Measurements from ENCODE around the gene TMEM45A.
"Not testable (repeated sequence)": the region's sequence is repeated elsewhere in the genome, so short reads cannot be mapped to it uniquely, and the experiment has no call there.

TMEM45A gene

DNA sequence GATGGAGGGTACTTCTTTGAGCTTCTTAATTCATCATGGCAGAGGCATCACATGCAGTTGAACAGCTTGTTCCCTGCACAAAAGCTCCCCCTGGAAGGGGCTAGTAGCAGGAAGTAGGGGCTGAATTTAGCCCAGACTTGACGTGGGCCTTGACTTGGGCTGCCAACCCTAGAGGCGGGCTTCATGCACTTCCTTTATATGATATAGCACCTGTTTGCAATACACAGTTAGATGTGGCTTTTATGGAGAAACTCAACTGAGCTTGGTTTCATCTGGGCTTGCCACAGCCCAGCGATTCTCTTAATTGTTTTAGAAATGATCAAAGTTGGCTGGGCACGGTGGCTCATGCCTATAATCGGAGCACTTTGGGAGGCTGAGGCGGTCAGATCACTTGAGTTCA, 83.3 kb downstream of the TMEM45A start:
- DNase-seq (ENCODE audit: low spot score): no peak

DNA sequence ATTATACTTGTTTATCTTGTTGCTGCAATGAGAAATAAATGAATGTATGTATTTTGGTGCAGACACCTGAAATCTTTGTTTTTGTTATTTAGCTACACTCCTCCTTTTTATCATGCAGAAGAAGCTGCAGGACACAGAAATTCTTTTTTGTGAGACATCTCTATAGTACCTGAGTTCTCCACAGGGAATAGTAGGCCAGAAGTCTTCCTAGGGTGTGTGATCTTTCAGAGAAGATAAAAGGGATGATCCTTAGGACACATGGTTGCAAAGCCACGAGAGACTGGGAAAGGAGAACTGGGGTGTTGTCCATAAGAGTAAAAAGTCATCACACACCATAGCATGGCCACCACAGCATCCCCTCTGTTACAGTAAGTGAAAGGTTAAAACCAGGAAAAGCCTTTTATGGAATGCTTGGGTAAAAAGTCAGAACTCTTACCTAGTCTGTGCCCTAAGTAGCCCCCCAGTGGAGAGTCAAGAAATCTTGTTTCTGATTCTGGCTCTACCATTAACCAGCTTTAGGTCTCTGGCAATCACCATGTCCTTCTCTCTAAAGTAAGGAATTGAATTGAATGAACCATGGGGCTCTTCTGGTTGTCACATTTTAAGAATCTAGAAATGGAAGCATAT, 85.1 kb downstream of the TMEM45A start:
- DNase-seq (ENCODE audit: low spot score): no peak

DNA sequence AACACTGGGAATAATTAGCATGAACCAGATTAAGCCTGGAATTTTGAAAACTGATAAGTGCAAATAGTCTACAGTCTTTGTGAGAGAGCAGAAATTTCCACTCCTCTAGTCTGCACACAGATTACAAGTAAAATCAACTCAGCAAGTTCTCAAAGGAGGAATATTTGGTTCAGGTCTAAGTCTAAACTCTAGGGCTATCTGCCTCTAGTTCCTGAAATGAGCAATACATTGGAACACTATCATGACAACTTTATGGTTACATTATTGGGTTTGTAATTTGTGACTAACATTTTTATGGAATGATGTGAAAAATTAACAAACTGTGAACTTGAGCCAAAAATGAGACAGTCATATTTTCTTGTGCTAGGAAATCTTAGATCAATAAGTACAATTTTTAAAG, 86.2 kb downstream of the TMEM45A start:
- DNase-seq (ENCODE audit: low spot score): no peak

DNA sequence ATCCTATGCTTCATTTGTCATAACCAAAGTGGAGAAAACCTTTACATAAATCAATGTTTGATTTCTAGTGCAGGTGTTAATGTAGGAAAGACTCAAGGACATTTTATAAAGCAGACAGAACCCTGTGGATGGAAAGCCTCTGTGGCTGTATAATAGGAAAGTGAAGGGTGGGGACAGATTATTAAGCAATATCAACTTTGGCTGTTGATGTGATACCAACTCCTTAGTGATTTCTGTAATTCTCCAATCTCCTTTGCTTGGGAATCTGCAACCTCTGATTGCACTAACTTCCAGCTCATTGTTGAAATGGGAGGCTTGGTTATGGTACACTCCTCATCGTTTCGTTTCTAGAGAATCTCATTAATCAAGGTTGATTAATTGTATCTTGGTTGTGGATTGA, 87.7 kb downstream of the TMEM45A start:
- DNase-seq (ENCODE audit: low spot score): no peak

DNA sequence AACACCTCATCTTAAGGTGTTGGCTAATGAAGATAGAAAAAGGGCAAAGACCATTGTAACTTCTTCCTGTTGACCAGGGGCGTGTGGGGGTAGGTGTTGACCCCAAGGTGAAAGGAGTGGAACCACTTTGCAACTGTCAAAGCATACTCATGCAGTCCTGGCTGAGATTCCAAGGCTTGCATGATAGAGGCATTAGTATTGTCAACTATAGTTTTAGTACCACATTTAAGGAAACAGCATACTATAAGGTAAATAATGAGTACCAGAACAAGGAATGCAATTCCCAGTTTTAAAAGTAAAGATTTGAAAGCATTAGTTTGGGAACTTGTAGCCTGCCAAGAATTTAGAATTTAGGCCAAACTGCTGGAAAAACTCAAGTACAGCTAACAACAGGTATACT, 89.2 kb downstream of the TMEM45A start:
- no peak for DNase-seq (ENCODE audit: low spot score)

DNA sequence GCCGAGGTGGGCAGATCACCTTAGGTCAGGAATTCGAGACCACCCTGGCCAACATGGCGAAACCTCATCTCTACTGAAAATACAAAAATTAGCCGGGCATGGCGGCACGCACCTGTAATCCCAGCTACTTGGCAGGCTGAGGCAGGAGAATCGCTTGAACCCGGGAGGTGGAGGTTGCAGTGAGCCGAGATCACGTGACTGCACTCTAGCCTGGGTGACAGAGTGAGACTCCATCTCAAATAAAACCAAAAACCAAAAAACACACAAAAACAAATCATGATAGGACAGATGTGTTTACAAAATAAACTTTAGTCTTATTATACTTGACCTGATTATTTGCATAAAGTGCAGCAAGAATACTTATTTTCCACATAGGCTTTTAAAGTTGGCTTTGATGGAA, 89.7 kb downstream of the TMEM45A start:
- not testable (repeated sequence) for DNase-seq (ENCODE audit: low spot score)

DNA sequence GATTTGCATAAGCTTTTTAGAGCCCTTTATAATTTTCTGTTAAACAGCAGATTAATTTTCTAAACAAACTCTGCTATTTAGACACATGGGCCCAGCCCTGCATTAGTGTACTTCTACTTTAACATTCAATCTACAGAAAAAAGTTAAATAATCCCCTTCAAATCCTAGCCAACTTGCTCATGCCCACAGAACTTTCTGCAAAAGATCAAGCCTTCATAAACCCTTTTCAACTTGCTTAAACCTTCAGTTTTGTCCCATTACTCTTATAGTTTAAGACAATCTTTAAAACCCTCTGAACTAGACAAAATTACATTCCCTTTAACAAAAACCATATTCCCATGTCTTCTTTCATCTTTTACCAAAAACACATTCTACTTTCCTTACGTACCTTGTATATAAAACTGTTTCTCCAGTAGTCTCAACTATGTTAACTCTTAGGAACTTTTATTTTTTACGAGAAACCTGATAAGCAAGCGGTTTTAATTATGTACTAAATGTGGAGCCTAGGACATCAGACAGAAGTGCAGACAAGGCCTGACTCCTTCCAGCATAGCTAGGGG, 91.8 kb downstream of the TMEM45A start:
- DNase-seq (ENCODE audit: low spot score): no peak

DNA sequence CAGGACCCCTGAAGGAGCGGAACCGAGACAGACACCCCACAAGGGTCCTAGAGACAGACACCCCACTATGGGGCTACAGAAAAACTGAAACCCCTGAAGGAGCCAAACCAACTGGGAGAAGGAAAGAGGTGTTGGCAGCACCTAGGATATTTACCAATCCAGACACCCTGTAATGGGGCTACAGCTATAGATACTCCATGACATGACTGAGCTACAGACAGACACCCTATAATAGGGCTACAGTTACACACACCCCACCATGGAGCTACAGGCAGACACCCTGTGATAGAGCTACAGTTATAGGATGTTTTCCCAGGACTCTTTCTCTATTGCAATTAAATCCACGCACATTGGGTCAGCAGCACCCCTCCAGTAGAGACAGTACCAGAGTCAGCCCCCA, 94.4 kb downstream of the TMEM45A start:
- DNase-seq (ENCODE audit: low spot score): no peak

DNA sequence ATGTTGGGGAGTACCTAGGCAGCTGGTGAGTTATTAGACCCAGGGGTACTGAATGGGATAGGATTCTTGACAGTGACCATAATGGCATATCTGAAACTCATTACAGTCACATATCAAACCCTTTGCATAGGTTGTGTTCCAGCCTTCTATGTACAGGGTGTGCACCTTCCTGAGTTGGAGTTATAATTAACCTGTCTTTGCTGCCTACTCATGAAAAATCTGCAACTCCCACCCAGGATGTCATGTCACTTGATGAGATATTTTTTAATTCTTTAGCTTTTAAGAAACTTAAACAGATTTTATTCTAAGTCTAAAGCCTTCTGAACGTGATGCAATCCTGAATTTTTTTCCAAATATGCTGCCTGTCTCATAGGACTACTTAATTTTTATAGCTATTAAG, 95.8 kb downstream of the TMEM45A start:
- no peak for DNase-seq (ENCODE audit: low spot score)

DNA sequence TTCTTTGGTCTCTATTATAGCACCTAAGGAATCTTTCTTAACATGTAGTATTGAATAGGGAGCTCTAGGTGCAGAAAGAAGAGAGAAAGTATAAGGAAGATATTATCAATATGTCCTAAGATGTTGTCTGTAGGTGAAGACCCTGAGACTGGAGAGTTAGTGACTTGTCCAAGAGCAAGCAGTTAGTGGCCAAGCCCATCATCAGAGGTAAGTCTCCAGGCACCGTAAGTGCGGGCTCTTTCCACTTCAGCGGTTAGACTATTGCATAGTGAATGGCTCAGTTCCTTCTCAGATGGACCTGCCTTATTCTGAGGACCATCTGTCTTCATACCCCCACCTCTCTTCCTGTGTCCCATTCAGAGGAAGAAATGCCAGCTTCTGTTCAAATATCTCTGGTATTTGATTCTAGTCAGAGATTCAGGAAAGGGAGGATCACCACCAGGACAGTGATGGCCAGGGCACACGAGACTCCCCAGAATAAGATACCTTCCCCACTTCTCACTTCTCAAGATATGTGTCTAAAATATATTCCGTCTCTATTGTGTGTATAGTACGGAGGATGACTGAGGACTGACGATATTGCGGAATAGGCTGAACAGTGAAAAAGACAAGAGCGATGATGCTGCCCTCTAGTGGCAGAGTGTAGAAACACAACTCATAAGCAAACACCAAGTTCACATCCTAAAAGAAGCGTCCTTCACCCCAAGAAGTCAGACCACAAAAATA, 97.9 kb downstream of the TMEM45A start:
- peak; percentile 42 for DNase-seq (ENCODE audit: low spot score)

DNA sequence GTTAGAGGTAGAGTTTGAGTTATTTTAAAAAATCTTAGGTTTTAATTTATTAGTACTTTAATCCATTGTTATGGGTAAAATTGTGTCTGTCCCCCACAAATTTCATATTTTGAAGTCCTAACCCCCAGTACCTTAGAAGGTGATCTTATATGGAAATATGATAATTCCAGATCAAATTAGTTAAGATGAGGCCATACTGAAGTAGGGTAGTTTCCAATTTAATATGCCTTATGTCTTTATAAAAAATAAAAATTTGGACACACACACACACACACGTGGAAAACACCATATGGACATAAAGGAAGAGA, 98.4 kb downstream of the TMEM45A start:
- no peak for DNase-seq (ENCODE audit: low spot score)

DNA sequence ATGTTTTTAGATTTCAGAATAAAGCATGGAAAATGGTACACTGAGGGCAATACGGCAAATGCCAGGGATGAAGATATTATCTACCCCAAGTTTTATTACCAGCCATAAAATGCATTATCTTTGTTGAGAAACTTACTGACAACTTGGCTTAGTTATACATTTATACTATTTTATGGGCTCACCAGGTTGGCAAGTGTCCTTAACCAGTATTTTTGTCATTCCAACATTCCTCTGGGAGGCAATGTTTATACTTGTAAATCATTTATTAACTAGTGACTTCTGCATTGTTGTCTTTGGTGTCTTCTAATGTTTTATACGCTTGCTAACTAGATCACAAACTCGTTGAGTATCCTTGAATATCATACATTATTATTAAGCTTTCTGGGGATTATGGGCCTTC, 99.0 kb downstream of the TMEM45A start:
- no peak for DNase-seq (ENCODE audit: low spot score)

DNA sequence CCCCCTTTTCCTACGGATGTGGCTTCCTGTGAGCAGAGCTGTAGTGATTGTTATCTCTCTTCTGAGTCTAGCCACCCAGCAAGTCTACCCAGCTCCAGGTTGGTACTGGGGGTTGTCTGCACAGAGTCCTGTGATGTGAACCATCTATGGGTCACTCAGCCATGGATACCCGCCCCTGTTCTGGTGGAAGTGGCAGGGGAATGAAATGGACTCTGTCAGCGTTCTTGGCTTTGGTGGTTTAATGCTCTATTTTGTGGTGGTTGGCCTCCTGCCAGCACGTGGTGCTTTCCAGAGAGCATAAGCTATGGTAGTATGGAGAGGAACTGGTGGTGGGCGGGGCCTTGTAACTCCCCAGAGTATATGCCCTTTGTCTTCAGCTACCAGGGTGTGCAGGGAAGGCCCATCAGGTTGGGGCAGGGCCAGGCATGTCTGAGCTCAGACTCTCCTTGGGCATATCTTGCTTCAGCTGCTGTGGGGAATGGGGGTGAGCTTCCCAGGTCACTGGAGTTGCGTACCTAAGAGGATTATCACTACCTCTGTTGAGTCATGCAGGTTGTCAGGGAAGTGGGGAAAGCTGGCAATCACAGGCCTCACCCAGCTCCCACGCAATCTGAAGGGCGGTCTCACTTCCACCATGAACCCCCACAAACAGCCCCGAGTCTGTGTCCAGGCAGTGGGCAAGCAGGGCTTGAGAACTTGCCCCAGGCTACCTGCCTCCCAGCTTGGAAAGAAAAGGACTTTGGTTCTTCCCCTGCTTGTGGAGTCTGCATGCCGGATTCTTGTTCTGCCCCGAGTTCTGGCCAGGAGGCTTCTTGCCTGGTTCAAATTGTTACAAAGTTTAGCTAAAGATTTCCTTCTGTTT, 108.0 kb downstream of the TMEM45A start:
- DNase-seq (ENCODE audit: low spot score): no peak

DNA sequence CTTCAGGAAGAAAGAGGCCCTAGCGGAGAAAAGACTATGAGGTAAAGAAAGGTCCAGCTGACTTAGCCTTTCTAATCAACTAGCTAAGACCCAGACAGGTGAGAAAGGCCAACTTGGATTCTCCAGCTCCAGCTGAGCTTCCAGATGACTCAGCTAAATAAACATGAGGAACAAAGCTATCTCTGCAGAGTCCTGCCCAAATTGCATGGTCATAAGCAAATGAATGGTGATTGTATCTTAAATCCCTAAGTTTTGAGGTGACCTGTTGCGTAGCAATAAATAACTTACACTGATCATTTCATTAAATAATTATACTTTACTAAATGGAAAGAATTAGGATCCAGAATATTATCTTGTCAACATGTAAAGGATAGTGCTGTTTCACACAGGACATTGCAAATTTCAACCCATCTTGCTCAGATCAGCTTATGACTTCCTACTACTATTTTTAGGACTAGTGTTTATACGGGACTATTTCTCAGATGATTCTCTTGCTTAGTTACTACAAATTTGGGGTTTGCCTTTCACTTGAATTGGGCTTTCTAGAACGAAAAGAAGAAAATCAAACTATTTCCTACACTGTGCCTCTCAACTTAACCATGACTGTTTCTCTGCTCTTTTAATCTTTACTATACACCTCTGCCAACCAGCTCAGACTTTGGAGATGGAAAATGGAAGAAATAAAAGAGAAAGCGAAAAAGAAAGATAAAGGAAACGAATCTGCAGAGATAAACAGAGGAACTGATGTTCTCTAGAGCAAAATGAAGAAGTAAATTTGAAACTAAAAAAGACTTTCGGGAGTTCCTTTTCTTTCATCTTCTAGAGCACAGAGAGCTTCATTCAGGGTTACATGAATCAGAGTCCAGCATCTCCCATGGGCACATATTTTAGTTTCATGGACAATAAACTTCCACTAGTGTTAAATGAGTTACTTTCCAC, 110.4 kb downstream of the TMEM45A start:
- peak; percentile 7 for DNase-seq (ENCODE audit: low spot score)

DNA sequence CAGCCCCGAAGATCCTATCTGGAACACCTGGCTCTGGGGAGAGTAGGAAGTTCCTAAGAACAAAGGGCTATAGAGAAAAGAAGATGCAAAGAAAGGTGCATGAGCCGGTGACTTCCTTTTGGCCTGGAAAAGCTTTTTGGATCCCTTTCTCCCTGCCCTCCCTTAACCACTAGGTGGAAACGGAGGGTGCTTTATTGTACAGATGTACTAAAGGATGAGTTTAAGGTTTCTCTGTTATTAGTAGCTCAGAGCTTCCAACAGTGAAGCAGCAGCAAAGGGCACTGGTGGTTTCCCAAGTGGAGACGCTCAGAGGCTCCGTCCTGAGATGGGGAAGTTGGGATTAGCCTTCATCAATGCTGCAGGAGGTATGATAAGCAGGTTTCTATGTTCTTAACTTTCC, 111.0 kb downstream of the TMEM45A start:
- peak; percentile 21 for DNase-seq (ENCODE audit: low spot score)

DNA sequence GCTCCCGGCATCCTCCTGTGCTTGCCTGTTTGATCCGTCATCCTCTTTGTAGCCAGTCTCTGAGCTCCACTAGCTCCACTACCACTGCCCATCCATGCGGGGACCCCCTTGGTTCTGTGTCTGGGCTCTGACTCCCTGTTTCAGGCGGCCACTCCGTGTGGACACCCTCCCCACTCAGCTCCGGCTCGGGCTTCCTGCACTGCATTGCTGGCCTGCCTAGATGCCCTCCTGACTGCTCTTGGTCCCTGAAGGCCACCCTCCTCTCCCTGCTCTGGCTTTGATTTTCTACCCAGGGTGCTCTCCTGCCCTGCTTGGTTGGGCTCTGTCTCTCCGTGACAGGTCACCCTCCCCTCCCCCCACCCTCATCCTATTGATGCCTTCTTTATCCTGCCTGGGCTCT, 112.9 kb downstream of the TMEM45A start:
- no peak for DNase-seq (ENCODE audit: low spot score)

DNA sequence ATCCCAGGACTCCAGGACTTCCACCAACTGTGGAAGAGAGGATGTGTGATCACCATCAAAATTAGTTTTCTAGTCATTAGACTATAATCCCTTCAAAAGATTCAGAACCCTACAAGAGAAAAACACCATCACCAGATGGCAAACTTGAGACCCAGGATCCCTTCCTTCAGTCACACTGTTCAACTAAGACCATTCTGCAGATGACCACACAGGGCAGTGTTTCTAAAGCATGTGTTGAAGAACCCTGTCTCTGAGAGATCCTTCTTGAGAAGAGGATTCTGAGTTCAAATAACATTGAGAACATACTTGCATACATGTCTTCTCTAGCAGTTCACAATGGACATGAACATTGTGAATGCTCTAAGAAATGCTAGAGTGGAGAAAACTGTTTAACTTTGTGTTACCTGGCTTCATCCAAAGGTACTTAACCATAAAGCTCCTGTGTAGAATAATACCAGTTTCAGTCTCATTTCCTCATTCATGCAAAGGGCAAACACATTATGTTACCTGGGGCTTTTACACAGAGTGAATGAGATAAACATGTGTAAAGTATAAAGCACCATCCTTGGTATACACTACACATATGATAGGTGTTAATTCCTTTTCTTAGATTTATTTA, 114.6 kb downstream of the TMEM45A start:
- no peak for DNase-seq (ENCODE audit: low spot score)

DNA sequence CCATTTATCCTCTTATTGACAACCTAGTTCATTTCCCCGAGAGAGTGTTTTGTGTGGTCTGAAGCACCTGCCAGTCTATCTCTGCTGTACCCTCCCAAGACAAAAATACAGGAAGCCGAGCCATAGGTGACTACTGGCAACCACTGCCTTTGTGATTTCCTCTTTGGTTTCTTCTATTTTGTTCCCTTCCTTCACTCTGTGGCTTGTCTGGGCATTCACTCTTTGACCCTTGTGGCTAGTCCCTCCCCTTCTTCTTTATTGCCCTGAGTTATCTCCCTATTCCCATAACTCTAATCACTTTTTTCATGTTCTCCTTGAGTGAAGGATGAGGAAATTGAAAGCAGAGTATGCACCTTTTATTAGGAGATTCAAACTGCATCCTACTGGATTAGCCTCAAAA, 116.9 kb downstream of the TMEM45A start, which contains the start of gene ADGRG7:
Gene ADGRG7, plus strand, starts transcription at position 297 of the 400 bp plus-strand sequence. CDS start 256 bp downstream, outside the sequence.
- DNase-seq (ENCODE audit: low spot score): no peak

DNA sequence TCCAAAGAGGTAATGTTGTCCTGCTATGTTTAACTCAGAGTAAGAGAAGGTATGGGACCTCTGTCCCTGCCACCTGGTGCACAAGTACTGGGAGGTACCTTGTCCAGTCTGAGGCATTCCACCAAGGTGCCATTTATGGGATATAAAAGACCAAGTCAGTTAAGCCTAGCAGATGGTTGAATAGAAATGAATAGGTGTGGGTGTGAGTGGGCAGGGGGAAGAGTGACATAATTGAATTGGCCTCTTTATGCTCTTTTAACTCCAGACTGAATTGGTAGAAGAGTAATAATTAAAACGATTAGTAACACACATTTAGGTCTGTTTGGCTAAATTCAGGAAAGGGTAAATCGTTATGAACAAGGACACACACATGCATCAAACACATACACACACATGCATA, 117.5 kb downstream of the TMEM45A start:
- no peak for DNase-seq (ENCODE audit: low spot score)

DNA sequence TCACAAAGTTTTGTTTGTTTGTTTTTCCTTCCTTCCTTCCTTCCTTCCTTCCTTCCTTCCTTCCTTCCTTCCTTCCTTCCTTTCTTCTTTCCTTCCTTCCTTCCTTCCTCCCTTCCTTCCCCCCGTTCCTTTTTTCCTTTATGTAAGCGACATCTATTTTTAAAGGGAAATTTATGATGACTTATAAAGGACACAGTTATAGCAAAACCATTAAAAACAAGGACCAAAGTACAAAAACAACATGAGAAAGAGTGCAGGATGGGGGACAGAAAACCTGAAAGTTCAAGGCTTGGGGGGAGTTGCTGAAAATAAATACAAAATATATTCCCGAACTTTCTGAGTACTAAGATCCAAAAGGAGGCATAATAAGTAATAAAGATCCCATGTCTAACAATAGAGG, 118.8 kb downstream of the TMEM45A start:
- no peak for DNase-seq (ENCODE audit: low spot score)

DNA sequence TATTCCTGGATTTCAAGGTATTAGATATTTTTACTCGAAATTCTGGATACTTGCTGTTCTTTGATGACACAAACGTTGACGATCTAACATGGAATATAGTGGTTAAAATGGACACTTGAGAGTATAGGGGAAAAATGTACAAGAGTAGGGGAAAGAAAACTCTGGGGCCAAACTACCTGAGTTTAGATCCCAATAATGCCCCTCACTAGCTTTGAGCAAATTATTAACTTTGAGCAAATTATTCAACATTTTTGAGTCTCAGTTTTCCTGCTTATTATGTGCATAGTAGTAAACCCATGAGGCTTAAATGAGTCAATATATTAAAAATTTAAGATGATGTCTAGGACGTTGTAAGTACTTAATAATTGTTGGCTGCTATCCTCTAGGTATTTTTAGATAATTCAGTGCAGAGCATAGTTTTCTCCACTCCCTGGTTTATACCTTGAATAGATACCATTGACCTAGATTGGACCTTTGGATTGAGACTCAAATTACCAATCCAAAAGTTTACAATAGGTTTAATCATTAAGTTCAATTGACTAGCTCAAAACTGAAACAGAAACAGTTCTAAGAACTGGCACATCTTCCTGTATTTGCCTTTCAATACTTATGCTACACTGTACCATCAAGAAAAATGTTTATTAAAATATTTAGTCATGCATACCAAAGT, 121.4 kb downstream of the TMEM45A start:
- no peak for DNase-seq (ENCODE audit: low spot score)

Data from hepatic stellate cell (primary cell).